ENCODE measurements around the gene NSD2.

DNA sequence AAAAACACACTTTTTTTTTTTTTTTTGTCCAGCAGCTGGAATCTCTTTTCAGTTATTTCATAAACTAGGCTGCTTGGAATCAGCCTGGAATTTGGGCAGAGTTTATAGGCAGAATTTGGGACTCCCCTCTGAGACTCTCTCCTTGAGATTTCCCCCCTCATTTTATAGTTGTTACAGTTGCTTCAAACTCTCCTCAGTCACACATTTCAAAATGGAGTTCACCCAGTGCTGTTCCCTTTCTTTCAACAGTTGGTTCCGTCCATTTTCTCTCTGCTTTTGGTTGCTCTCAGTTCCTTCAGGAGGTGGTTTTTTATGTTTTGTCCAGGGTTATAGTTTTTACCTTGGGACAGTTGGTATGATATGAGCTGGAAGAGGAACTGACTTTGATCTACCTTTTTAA lies 27.5 kb downstream of the NSD2 start:
- TF ChIP-seq, protein P1, sequence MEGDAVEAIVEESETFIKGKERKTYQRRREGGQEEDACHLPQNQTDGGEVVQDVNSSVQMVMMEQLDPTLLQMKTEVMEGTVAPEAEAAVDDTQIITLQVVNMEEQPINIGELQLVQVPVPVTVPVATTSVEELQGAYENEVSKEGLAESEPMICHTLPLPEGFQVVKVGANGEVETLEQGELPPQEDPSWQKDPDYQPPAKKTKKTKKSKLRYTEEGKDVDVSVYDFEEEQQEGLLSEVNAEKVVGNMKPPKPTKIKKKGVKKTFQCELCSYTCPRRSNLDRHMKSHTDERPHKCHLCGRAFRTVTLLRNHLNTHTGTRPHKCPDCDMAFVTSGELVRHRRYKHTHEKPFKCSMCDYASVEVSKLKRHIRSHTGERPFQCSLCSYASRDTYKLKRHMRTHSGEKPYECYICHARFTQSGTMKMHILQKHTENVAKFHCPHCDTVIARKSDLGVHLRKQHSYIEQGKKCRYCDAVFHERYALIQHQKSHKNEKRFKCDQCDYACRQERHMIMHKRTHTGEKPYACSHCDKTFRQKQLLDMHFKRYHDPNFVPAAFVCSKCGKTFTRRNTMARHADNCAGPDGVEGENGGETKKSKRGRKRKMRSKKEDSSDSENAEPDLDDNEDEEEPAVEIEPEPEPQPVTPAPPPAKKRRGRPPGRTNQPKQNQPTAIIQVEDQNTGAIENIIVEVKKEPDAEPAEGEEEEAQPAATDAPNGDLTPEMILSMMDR (IDR thresholded peaks at IDR 0.05) = no peak
- TF ChIP-seq ZBTB21 (CRISPR knock-in tag; IDR thresholded peaks at IDR 0.05; ENCODE audit: borderline replicate concordance) (no peak), CREB1 (CRISPR knock-in tag; IDR thresholded peaks at IDR 0.05) (no peak), CBFB (CRISPR knock-in tag; IDR thresholded peaks at IDR 0.05; ENCODE audit: low read depth) (no peak), SP1 (CRISPR knock-in tag; conservative IDR thresholded peaks at IDR 0.05) (no peak), CREM (CRISPR knock-in tag; IDR thresholded peaks at IDR 0.05) (no peak), ZNF416 (CRISPR knock-in tag; IDR thresholded peaks at IDR 0.05) (no peak), JUN (CRISPR knock-in tag; IDR thresholded peaks at IDR 0.05) (no peak)
- TF ChIP-seq, protein P2, sequence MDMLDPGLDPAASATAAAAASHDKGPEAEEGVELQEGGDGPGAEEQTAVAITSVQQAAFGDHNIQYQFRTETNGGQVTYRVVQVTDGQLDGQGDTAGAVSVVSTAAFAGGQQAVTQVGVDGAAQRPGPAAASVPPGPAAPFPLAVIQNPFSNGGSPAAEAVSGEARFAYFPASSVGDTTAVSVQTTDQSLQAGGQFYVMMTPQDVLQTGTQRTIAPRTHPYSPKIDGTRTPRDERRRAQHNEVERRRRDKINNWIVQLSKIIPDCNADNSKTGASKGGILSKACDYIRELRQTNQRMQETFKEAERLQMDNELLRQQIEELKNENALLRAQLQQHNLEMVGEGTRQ (CRISPR knock-in tag; IDR thresholded peaks at IDR 0.05) = no peak
- TF ChIP-seq, protein P3, sequence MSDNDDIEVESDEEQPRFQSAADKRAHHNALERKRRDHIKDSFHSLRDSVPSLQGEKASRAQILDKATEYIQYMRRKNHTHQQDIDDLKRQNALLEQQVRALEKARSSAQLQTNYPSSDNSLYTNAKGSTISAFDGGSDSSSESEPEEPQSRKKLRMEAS (CRISPR knock-in tag; IDR thresholded peaks at IDR 0.05) = no peak
- TF ChIP-seq, protein P4, sequence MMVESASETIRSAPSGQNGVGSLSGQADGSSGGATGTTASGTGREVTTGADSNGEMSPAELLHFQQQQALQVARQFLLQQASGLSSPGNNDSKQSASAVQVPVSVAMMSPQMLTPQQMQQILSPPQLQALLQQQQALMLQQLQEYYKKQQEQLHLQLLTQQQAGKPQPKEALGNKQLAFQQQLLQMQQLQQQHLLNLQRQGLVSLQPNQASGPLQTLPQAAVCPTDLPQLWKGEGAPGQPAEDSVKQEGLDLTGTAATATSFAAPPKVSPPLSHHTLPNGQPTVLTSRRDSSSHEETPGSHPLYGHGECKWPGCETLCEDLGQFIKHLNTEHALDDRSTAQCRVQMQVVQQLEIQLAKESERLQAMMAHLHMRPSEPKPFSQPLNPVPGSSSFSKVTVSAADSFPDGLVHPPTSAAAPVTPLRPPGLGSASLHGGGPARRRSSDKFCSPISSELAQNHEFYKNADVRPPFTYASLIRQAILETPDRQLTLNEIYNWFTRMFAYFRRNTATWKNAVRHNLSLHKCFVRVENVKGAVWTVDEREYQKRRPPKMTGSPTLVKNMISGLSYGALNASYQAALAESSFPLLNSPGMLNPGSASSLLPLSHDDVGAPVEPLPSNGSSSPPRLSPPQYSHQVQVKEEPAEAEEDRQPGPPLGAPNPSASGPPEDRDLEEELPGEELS (CRISPR knock-in tag; IDR thresholded peaks at IDR 0.05) = no peak
- TF ChIP-seq, protein P5, sequence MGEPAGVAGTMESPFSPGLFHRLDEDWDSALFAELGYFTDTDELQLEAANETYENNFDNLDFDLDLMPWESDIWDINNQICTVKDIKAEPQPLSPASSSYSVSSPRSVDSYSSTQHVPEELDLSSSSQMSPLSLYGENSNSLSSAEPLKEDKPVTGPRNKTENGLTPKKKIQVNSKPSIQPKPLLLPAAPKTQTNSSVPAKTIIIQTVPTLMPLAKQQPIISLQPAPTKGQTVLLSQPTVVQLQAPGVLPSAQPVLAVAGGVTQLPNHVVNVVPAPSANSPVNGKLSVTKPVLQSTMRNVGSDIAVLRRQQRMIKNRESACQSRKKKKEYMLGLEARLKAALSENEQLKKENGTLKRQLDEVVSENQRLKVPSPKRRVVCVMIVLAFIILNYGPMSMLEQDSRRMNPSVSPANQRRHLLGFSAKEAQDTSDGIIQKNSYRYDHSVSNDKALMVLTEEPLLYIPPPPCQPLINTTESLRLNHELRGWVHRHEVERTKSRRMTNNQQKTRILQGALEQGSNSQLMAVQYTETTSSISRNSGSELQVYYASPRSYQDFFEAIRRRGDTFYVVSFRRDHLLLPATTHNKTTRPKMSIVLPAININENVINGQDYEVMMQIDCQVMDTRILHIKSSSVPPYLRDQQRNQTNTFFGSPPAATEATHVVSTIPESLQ (CRISPR knock-in tag; IDR thresholded peaks at IDR 0.05) = no peak

Data from WTC11 (cell line).